Measurements from ENCODE around the gene IGFALS. TPM values are rescaled to one million over a fixed set of nuclear protein-coding genes. Genes with fewer than 3 reads are reported as not detected.

IGFALS gene
- polyA plus RNA-seq, 1 donor from 2014 or later, result 1.2 TPM

DNA sequence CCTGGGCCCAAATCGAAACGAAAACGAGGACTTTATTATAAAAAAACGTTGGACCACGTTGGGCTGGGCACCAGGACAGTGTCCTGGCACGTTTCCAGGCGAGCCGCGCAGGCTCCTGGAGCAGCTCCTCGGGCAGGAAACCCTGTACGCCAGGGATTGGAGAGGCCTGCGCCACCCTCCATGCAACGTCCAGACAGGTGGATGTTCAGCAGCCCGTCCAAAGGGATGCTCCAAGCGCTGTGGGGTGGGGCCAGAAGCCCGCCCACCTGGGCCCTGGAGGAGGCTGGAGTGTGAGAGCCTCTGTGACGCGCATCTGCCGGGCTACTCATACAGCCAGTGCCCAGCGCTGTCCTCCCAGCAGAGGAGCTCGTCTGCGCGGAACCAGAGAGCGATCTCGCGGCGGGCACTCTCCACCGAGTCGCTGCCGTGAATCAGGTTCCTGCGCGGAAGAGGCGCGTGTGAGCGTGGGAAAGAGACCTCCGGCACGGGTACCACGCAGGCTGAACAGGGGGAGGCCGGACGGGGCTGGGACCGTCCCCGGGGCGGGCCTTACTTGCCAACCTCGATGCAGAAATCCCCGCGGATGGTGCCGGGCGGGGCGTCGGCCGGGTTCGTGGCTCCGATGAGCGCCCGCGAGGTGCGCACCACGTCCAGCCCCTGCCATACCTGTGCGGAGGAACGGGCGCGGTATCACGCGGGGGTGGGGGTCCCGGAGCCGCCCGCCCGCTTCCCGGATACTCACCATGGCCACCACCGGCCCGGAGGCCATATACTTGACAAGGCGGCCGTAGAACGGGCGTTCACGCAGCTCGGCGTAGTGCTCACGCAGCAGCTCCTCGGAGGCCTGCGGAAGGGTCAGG lies 22.9 kb downstream of the IGFALS start:
- H3K4me2 ChIP-seq (ENCODE audit: low read length), result no peak overlapping the region
- H3F3A ChIP-seq (ENCODE audit: insufficient read depth, low read length, poor library complexity, severe bottlenecking), result no peaks in the 10 kb centered on the region
- H3K9me2 ChIP-seq (ENCODE audit: insufficient read depth, low read length), result no peaks in the 10 kb centered on the region
- no peak overlapping the region for H3K27ac ChIP-seq (ENCODE audit: low read length)
- no peaks in the 10 kb centered on the region for H3K36me3 ChIP-seq (ENCODE audit: insufficient read depth, low read length)
- H3K27me3 ChIP-seq (ENCODE audit: insufficient read depth, low read depth, low read length), result no peaks in the 10 kb centered on the region
- H4K20me1 ChIP-seq (ENCODE audit: insufficient read depth), result no peaks in the 10 kb centered on the region
- peak overlapping the region; percentile 84 for H3K9ac ChIP-seq (ENCODE audit: low read length)
- H3K9me3 ChIP-seq (ENCODE audit: low read length), result no peaks in the 10 kb centered on the region
- H3K4me3 ChIP-seq (ENCODE audit: low read length), result peak overlapping the region; percentile 98
- TF ChIP-seq EP300 (conservative IDR thresholded peaks at IDR 0.05; ENCODE audit: poor library complexity, severe bottlenecking) (no peak), RAD21 (conservative IDR thresholded peaks at IDR 0.05) (no peak), POLR2AphosphoS5 (IDR thresholded peaks at IDR 0.05) (no peak), SMC3 (conservative IDR thresholded peaks at IDR 0.05; ENCODE audit: poor library complexity) (no peak), MXI1 (conservative IDR thresholded peaks at IDR 0.05; ENCODE audit: poor library complexity, severe bottlenecking) (no peak)
- H3K79me2 ChIP-seq (replicated peaks; ENCODE audit: insufficient read depth, low read length), result peaks cover 9% of the 10 kb centered on the region
- no peak overlapping the region for H2AFZ ChIP-seq (ENCODE audit: low read depth, low read length)

DNA sequence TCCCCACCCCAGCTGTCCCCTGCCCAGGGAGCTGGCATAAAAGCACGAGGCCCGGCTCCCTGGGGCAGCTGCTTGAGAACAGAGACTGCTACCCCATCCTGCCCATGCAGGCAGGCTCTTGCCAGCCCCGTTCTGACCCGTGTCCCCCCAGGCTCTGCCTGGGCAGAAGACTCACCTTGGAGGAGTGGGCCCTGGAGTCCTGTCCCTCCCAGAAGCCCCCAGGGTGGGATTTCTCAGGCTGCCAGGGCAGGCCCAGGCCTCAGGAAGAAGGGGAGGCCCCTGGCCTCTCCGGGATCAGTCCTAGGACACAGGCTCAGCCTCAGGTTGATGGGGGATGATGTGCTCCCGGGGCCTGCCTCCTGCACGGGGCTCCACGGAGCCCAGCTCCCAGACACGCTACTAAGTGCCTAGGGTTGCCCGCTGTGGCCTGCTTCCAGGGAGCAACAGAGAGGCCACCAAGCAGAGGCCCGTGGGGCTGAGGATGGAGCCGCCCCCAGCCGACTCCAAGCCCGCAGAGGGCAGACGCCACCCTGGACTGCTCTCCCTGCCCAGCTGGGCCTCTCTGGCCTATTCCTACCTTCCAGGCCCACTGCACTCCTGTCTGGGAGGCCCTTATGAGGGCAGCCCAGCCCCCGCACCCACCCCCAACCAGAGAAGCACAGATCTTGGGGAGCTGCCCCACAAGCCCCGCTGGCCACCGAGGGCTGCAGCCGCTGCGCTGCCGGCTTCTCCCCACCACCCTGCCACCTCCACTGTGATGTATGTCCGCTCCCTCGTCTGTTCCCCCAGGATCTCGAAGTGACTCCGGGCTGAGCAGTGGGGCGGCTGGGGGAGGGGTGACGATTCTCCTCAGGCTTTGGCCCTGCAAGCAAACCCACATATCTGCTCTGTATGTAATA lies 23.9 kb downstream of the IGFALS start:
- Histone ChIP-seq H3K27me3 (ENCODE audit: insufficient read depth, low read depth, low read length) (no peaks in the 10 kb centered on the region), H3F3A (ENCODE audit: insufficient read depth, low read length, poor library complexity, severe bottlenecking) (no peaks in the 10 kb centered on the region), H4K20me1 (ENCODE audit: insufficient read depth) (no peaks in the 10 kb centered on the region), H3K4me2 (ENCODE audit: low read length) (no peak overlapping the region), H3K9me3 (ENCODE audit: low read length) (no peaks in the 10 kb centered on the region), H3K4me3 (ENCODE audit: low read length) (no peak overlapping the region), H2AFZ (ENCODE audit: low read depth, low read length) (no peak overlapping the region), H3K36me3 (ENCODE audit: insufficient read depth, low read length) (no peaks in the 10 kb centered on the region), H3K79me2 (replicated peaks; ENCODE audit: insufficient read depth, low read length) (peaks cover 8% of the 10 kb centered on the region), H3K9me2 (ENCODE audit: insufficient read depth, low read length) (no peaks in the 10 kb centered on the region), H3K27ac (ENCODE audit: low read length) (no peak overlapping the region), H3K9ac (ENCODE audit: low read length) (no peak overlapping the region)
- TF ChIP-seq POLR2AphosphoS5 (IDR thresholded peaks at IDR 0.05), result peak; percentile 6
- TF ChIP-seq, protein P1, sequence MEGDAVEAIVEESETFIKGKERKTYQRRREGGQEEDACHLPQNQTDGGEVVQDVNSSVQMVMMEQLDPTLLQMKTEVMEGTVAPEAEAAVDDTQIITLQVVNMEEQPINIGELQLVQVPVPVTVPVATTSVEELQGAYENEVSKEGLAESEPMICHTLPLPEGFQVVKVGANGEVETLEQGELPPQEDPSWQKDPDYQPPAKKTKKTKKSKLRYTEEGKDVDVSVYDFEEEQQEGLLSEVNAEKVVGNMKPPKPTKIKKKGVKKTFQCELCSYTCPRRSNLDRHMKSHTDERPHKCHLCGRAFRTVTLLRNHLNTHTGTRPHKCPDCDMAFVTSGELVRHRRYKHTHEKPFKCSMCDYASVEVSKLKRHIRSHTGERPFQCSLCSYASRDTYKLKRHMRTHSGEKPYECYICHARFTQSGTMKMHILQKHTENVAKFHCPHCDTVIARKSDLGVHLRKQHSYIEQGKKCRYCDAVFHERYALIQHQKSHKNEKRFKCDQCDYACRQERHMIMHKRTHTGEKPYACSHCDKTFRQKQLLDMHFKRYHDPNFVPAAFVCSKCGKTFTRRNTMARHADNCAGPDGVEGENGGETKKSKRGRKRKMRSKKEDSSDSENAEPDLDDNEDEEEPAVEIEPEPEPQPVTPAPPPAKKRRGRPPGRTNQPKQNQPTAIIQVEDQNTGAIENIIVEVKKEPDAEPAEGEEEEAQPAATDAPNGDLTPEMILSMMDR (IDR thresholded peaks at IDR 0.05; ENCODE audit: poor library complexity, severe bottlenecking), result no peak

DNA sequence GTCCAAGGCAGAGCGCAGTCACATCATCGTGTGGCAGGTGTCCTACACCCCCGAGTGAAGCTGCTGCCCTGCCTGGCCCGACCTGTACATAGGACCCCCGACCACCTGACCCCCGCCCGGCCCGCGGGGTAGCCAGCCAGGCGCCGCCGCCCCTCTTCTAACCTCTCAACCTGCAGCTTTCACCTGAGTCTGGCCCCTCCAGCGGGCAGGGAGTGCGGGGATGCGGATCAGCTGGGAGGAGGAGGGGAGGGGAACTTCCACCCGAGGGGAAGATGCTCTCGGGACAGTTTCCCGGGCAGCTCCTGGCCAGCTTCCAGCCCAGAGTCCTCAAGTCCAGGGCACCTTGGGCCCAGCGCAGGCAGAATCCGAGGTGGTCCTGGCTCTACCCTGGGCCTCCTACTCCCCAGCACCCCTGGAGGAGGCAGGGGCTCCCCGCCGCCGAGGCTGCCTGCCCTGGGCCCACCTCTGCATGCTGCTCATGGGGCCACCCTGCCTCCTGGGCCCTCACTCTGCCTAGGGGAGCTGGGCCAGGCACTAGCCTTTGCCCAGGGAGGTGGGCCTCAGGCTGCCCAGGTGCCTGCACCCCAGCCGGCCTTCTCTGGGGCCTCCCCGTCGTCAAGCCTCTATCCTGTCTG lies 24.6 kb downstream of the IGFALS start:
- TF ChIP-seq RAD21 (conservative IDR thresholded peaks at IDR 0.05), result no peak
- no peak for TF ChIP-seq MXI1 (conservative IDR thresholded peaks at IDR 0.05; ENCODE audit: poor library complexity, severe bottlenecking)
- TF ChIP-seq EP300 (conservative IDR thresholded peaks at IDR 0.05; ENCODE audit: poor library complexity, severe bottlenecking), result no peak
- TF ChIP-seq, protein P2, sequence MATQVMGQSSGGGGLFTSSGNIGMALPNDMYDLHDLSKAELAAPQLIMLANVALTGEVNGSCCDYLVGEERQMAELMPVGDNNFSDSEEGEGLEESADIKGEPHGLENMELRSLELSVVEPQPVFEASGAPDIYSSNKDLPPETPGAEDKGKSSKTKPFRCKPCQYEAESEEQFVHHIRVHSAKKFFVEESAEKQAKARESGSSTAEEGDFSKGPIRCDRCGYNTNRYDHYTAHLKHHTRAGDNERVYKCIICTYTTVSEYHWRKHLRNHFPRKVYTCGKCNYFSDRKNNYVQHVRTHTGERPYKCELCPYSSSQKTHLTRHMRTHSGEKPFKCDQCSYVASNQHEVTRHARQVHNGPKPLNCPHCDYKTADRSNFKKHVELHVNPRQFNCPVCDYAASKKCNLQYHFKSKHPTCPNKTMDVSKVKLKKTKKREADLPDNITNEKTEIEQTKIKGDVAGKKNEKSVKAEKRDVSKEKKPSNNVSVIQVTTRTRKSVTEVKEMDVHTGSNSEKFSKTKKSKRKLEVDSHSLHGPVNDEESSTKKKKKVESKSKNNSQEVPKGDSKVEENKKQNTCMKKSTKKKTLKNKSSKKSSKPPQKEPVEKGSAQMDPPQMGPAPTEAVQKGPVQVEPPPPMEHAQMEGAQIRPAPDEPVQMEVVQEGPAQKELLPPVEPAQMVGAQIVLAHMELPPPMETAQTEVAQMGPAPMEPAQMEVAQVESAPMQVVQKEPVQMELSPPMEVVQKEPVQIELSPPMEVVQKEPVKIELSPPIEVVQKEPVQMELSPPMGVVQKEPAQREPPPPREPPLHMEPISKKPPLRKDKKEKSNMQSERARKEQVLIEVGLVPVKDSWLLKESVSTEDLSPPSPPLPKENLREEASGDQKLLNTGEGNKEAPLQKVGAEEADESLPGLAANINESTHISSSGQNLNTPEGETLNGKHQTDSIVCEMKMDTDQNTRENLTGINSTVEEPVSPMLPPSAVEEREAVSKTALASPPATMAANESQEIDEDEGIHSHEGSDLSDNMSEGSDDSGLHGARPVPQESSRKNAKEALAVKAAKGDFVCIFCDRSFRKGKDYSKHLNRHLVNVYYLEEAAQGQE (IDR thresholded peaks at IDR 0.05; ENCODE audit: borderline replicate concordance), result no peak
- TF ChIP-seq POLR2AphosphoS5 (IDR thresholded peaks at IDR 0.05), result no peak
- no peak for TF ChIP-seq EZH2 (IDR thresholded peaks at IDR 0.05; ENCODE audit: borderline replicate concordance, insufficient read depth, low read length, poor library complexity, severe bottlenecking)
- TF ChIP-seq SMC3 (conservative IDR thresholded peaks at IDR 0.05; ENCODE audit: poor library complexity), result no peak
- TF ChIP-seq TAF1 (IDR thresholded peaks at IDR 0.05; ENCODE audit: low read depth), result no peak
- TF ChIP-seq, protein P1 (IDR thresholded peaks at IDR 0.05; ENCODE audit: poor library complexity, severe bottlenecking), result no peak
- Histone ChIP-seq H3K4me2 (ENCODE audit: low read length) (no peak overlapping the region), H3F3A (ENCODE audit: insufficient read depth, low read length, poor library complexity, severe bottlenecking) (no peaks in the 10 kb centered on the region), H3K9ac (ENCODE audit: low read length) (no peak overlapping the region), H3K9me2 (ENCODE audit: insufficient read depth, low read length) (no peaks in the 10 kb centered on the region), H3K27me3 (ENCODE audit: insufficient read depth, low read depth, low read length) (no peaks in the 10 kb centered on the region), H3K79me2 (replicated peaks; ENCODE audit: insufficient read depth, low read length) (peaks cover under 1% of the 10 kb centered on the region), H2AFZ (ENCODE audit: low read depth, low read length) (no peak overlapping the region), H3K27ac (ENCODE audit: low read length) (no peak overlapping the region), H4K20me1 (ENCODE audit: insufficient read depth) (no peaks in the 10 kb centered on the region), H3K9me3 (ENCODE audit: low read length) (no peaks in the 10 kb centered on the region), H3K4me3 (ENCODE audit: low read length) (no peak overlapping the region), H3K36me3 (ENCODE audit: insufficient read depth, low read length) (no peaks in the 10 kb centered on the region)

Measured in neural cell (in vitro differentiated cells).